BLaER1 treated with 17β-estradiol and CSF1 and Interleukin-3, amounts not matched to agents 10 nM and 100 nM (cell line): Measurements from ENCODE around the gene SHANK3.
A peak's percentile ranks its signal among the peaks of the same experiment; 100 is the strongest.

Experiments
- H3K27ac ChIP-seq, 11 experiments: shearing (Covaris generic); formaldehyde crosslinking; 2 replicates each; pipeline ENCODE4 v1.8.1; 2022
- H3K27me3 ChIP-seq, 11 experiments: shearing (Covaris generic); formaldehyde crosslinking; 2 replicates each; pipeline ENCODE4 v1.8.1; 2022
- H3K36me3 ChIP-seq, 11 experiments: shearing (Covaris generic); formaldehyde crosslinking; 2 replicates each; pipeline ENCODE4 v1.8.1; 2022
- H3K4me1 ChIP-seq, 10 experiments: shearing (Covaris generic); formaldehyde crosslinking; 2 replicates each; pipeline ENCODE4 v1.8.1; 2022
- H3K4me2 ChIP-seq, 11 experiments: shearing (Covaris generic); formaldehyde crosslinking; 2 replicates each; pipeline ENCODE4 v1.8.1; 2022
- H3K4me3 ChIP-seq, 10 experiments: shearing (Covaris generic); formaldehyde crosslinking; 2 replicates each; pipeline ENCODE4 v1.8.1; 2022
- H3K9ac ChIP-seq, 11 experiments: shearing (Covaris generic); formaldehyde crosslinking; 2 replicates each; pipeline ENCODE4 v1.8.1; 2022
- H3K9me3 ChIP-seq, 11 experiments: shearing (Covaris generic); formaldehyde crosslinking; replicated peaks in 1 of 11; 2 replicates each; pipeline ENCODE4 v1.8.1; 2022
- H4K20me1 ChIP-seq, 11 experiments: shearing (Covaris generic); formaldehyde crosslinking; 2 replicates each; pipeline ENCODE4 v1.8.1; 2022
- Cebpa-rat ChIP-seq, 11 experiments: shearing (Covaris generic); IDR thresholded peaks; 2 replicates each; pipeline ENCODE4 v1.8.1; 2022

SHANK3 gene

DNA sequence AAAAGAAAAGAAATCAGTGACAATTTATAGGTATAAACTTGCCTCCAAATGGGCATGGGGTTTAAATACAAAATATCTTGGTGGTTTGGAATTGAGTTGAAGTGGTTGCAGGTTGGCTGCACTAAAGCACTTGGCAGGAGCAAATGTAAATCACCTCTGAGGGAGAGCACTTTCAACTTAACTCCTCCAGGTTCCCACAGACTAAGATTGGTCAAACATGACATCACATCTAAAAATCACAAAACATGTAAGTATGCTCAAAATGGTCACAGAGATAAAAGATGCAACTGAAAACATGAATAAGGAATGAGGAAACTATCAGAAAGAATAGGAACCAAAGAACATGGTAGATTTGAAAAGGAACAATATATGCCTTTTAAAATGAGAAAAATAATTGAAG is 12.3 kb upstream of the SHANK3 start:
- Histone ChIP-seq H4K20me1 (no peaks in the 10 kb centered on the region), H3K9me3 (peaks cover 0 to 10% (median 0%) of the 10 kb centered on the region in 11 experiments; a peak in 5 of 22 replicates), H3K4me1 (peaks cover 12 to 40% (median 28%) of the 10 kb centered on the region in 10 experiments; a peak in 17 of 20 replicates), H3K4me2 (no peak overlapping the region), H3K4me3 (no peak overlapping the region), H3K36me3 (no peaks in the 10 kb centered on the region), H3K27ac (no peak overlapping the region), H3K27me3 (no peaks in the 10 kb centered on the region), H3K9ac (no peak overlapping the region)
- no peak for TF ChIP-seq Cebpa-rat (IDR thresholded peaks at IDR 0.05)

DNA sequence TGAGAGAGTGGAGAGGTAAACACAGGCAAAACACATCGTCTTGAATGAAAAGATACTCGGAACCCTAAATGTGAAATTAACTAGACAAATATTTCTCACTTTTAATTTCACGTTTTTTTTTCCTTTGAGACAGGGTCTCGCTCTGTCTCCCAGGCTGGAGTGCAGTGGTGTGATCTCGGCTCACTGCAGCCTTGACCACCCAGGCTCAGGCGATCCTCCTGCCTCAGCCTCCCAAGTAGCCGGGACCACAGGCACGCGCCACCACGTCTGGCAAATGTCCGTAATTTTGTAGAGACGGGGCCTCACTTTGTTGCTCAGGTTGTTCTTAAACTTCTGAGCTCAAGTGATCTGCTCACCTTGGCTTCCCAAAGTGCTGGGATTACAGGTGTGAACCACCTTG is 7.4 kb upstream of the SHANK3 start:
- H3K4me1 ChIP-seq: peaks cover 0 to 12% (median 8%) of the 10 kb centered on the region in 10 experiments; a peak in 10 of 20 replicates
- H3K4me2 ChIP-seq: no peak overlapping the region
- no peak overlapping the region for H3K4me3 ChIP-seq
- H3K36me3 ChIP-seq: no peaks in the 10 kb centered on the region
- TF ChIP-seq Cebpa-rat (IDR thresholded peaks at IDR 0.05): no peak
- no peak overlapping the region for H3K27ac ChIP-seq
- no peak overlapping the region for H3K9ac ChIP-seq
- H3K27me3 ChIP-seq: no peaks in the 10 kb centered on the region
- H3K9me3 ChIP-seq: peaks cover 0 to 9% (median 0%) of the 10 kb centered on the region in 11 experiments; a peak in 3 of 22 replicates
- no peaks in the 10 kb centered on the region for H4K20me1 ChIP-seq

DNA sequence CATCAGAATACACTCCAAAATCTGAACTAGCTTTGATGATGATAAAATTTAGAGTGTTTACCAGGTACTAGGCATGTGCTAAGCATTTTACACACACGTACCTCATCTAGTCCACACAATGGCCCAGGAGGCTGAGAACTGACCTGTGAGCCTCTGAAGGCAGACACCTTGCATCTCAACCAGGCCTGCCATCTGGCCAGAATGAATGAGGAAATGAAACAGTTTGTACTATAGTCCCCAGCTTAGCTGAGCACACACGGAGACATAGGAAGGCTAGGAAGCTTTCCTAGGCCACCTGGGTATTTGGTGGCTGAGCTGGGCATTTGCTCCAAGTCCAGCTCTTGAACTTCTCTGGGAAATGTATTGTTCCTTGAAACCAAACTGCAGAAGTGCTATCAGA is 6.9 kb upstream of the SHANK3 start:
- Histone ChIP-seq H3K27me3 (no peaks in the 10 kb centered on the region), H3K36me3 (no peaks in the 10 kb centered on the region), H3K9ac (no peak overlapping the region), H3K4me1 (peaks cover 4 to 17% (median 11%) of the 10 kb centered on the region in 10 experiments; a peak in 15 of 20 replicates), H3K9me3 (peaks cover 0 to 5% (median 0%) of the 10 kb centered on the region in 11 experiments; a peak in 1 of 22 replicates), H3K4me2 (peak overlapping the region in 3 of 11 experiments; percentile 7 to 28 (median 22); a peak in 2 of 22 replicates), H3K4me3 (no peak overlapping the region), H4K20me1 (no peaks in the 10 kb centered on the region), H3K27ac (0 out of 22 replicates have a peak overlapping the region, but pooled peaks of 1 of the 11 experiments have one; percentile 22)
- no peak for TF ChIP-seq Cebpa-rat (IDR thresholded peaks at IDR 0.05)

DNA sequence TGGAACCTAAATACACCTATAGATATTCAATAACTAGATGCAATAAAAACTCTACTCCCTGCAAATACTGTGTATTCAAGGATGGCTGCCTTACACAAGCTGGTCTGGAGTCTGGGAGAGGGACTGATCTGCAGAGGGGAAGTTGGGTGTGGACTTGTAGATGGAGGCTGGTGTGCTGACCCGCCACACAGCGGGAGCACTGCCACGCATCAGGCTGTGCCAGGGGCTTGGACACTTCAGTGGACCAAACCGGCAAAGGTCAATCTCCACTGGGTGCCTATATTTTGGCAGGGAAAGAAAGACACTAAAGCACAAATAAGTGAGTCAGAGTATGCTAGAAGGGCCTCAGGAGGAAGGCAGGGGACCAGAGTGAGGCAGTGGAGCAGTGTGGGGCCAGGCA is 2.1 kb upstream of the SHANK3 start:
- H3K4me1 ChIP-seq: peaks cover 26 to 48% (median 45%) of the 10 kb centered on the region in 10 experiments
- H4K20me1 ChIP-seq: peaks cover 0 to 8% (median 7%) of the 10 kb centered on the region in 11 experiments; a peak in 18 of 22 replicates
- no peak for TF ChIP-seq Cebpa-rat (IDR thresholded peaks at IDR 0.05)
- H3K4me2 ChIP-seq: peak overlapping the region in 6 of 11 experiments; percentile 90 to 99 (median 97); a peak in 10 of 22 replicates
- H3K9me3 ChIP-seq: no peaks in the 10 kb centered on the region
- H3K4me3 ChIP-seq: no peak overlapping the region
- peak overlapping the region in 1 of 11 experiments; percentile 23; a peak in 1 of 22 replicates for H3K9ac ChIP-seq
- peaks cover 0 to 7% (median 0%) of the 10 kb centered on the region in 11 experiments; a peak in 4 of 22 replicates for H3K27me3 ChIP-seq
- H3K36me3 ChIP-seq: peaks cover 0 to 3% (median 0%) of the 10 kb centered on the region in 11 experiments; a peak in 1 of 22 replicates
- H3K27ac ChIP-seq: peak overlapping the region in 7 of 11 experiments; percentile 32 to 93 (median 87); a peak in 12 of 22 replicates

DNA sequence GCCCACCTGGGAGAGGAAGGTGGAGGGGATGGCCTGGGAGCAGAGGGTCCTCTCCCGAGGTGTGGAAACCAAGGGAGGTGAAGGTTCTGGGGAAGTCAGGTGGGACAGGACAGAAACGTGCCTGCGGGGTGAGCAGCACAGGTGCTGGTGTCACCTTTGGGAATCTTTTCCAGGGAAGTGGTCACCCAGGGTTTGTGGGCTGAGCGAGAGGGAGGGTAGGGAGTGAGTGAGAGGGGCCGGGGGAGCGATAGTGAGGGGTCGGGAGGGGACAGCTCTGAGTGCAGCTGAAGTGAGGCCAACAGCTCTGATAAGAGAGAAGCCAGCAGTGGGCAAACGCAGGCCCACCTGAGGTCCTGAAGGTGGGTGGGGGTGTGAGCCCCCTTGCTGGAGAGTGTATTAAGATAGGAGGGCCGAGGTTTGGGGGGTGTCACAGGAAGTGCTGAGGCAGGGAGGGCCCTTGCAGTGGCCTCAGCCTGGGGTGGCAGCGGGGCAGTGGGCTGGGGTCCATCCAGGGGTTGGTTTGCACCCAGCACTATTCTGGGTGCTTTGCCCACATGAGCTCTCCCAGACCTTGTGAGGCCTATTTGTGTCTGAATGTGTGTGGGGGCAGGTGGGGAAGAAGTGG is 1.6 kb upstream of the SHANK3 start:
- H3K9me3 ChIP-seq: no peaks in the 10 kb centered on the region
- peak overlapping the region in 9 of 11 experiments; percentile 79 to 93 (median 87); a peak in 17 of 22 replicates for H3K27ac ChIP-seq
- peaks cover 0 to 7% (median 0%) of the 10 kb centered on the region in 11 experiments; a peak in 4 of 22 replicates for H3K27me3 ChIP-seq
- no peak overlapping the region for H3K4me3 ChIP-seq
- no peak for TF ChIP-seq Cebpa-rat (IDR thresholded peaks at IDR 0.05)
- H3K36me3 ChIP-seq: peaks cover 0 to 8% (median 1%) of the 10 kb centered on the region in 11 experiments; a peak in 8 of 22 replicates
- peak overlapping the region in 7 of 11 experiments; percentile 67 to 92 (median 87); a peak in 11 of 22 replicates for H3K9ac ChIP-seq
- H4K20me1 ChIP-seq: peaks cover 0 to 13% (median 12%) of the 10 kb centered on the region in 11 experiments; a peak in 18 of 22 replicates
- H3K4me1 ChIP-seq: peaks cover 32 to 49% (median 46%) of the 10 kb centered on the region in 10 experiments
- H3K4me2 ChIP-seq: peak overlapping the region in 10 of 11 experiments; percentile 90 to 99 (median 97); a peak in 17 of 22 replicates

GRCh38 chr22:50671641-50672040 is 982 bp upstream of the SHANK3 start:
- H3K4me2 ChIP-seq: peak overlapping the region; percentile 90 to 99 (median 97); a peak in 20 of 22 replicates
- H4K20me1 ChIP-seq: peaks cover 0 to 19% (median 18%) of the 10 kb centered on the region in 11 experiments; a peak in 18 of 22 replicates
- no peaks in the 10 kb centered on the region for H3K9me3 ChIP-seq
- peak overlapping the region in 9 of 11 experiments; percentile 79 to 93 (median 87); a peak in 17 of 22 replicates for H3K27ac ChIP-seq
- TF ChIP-seq Cebpa-rat (IDR thresholded peaks at IDR 0.05): no peak
- peaks cover 0 to 14% (median 7%) of the 10 kb centered on the region in 11 experiments; a peak in 14 of 22 replicates for H3K36me3 ChIP-seq
- peaks cover 32 to 50% (median 47%) of the 10 kb centered on the region in 10 experiments for H3K4me1 ChIP-seq
- peaks cover 0 to 7% (median 0%) of the 10 kb centered on the region in 11 experiments; a peak in 4 of 22 replicates for H3K27me3 ChIP-seq
- H3K4me3 ChIP-seq: peak overlapping the region in 4 of 10 experiments; percentile 78 to 86 (median 84); a peak in 5 of 20 replicates
- peak overlapping the region in 9 of 11 experiments; percentile 29 to 92 (median 79); a peak in 16 of 22 replicates for H3K9ac ChIP-seq

DNA sequence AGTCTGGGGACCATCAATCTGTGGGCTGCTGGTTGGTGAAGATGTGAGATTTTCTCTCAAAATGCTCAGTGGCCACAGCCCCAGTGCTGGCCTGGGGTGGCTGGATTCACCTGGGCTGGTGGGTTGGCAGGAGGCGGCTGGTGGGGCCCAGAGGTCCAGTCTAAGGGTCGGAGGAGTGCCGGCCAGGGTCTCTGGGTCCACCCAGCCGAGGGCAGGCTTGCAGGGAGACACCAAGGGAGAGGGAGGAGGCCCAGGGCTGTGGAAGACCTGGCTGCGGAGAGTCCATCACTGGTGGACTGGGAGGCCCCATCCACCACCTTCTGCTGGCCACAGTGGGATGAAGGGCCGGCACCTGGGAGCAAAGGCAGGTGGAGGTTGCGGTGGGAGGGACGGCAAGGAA is 582 bp upstream of the SHANK3 start:
- H3K27me3 ChIP-seq: peaks cover 0 to 7% (median 0%) of the 10 kb centered on the region in 11 experiments; a peak in 4 of 22 replicates

DNA sequence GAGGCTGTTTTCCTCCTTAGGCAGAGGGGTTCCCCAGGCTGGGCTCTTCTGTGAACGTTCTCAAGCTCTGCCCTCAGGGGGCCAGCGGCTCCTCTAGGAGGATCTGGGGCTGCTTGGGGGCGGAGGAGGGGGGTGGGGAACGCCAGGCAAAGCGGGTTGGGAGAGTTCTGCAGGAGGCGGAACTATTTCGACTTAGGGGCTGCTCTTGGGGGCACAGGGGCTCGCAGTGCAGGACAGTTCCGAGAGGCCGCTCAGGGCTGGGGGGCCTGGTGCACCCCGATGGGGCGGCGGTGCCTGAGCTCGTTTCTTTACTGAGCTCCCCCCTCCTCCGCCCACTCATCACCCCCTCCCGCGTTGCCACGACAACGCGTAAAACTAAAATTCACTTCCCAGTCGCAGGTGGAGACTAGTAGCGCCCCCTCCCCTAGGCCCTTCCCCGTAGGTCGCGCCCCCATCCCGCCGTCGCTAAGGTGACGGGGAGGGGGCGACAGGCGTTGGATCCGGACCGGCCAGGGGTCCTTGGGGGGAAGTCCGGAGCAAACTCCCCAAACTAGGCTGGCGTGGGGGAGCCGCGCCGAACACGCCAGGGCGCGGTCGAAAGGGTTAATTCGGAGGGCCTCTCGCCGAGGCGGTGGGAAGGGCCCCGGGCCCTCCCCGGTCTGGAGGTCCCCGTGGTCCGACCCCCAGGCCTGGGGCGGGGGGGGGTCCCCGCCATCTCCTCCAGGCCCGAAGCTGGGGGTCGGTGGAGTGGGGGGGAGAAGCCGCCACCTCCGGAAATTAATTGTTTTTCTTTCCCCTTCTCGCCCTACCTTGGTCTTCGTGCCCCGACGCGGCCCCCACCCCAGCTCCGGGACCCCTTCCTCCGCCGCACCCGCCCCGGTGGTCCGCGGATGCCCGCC is 857 bp downstream of the SHANK3 start:
- Histone ChIP-seq H3K27ac (peak overlapping the region; percentile 46 to 93 (median 83); a peak in 21 of 22 replicates), H3K27me3 (peaks cover 0 to 7% (median 0%) of the 10 kb centered on the region in 11 experiments; a peak in 4 of 22 replicates), H3K4me2 (peak overlapping the region; percentile 90 to 99 (median 97)), H3K36me3 (peaks cover 0 to 32% (median 26%) of the 10 kb centered on the region in 11 experiments; a peak in 19 of 22 replicates), H4K20me1 (peaks cover 0 to 37% (median 32%) of the 10 kb centered on the region in 11 experiments; a peak in 18 of 22 replicates), H3K9ac (peak overlapping the region; percentile 77 to 92 (median 86)), H3K4me1 (peaks cover 32 to 54% (median 47%) of the 10 kb centered on the region in 10 experiments), H3K9me3 (peaks cover 0 to 6% (median 0%) of the 10 kb centered on the region in 11 experiments; a peak in 6 of 22 replicates), H3K4me3 (peak overlapping the region; percentile 51 to 86 (median 80))
- no peak for TF ChIP-seq Cebpa-rat (IDR thresholded peaks at IDR 0.05)

More for the DNA sequence above, 582 bp upstream of the SHANK3 start:
- Histone ChIP-seq H3K27ac (peak overlapping the region in 9 of 11 experiments; percentile 79 to 93 (median 87); a peak in 17 of 22 replicates), H3K9me3 (no peaks in the 10 kb centered on the region), H3K9ac (peak overlapping the region in 9 of 11 experiments; percentile 29 to 92 (median 79); a peak in 17 of 22 replicates), H4K20me1 (peaks cover 0 to 23% (median 22%) of the 10 kb centered on the region in 11 experiments; a peak in 18 of 22 replicates), H3K36me3 (peaks cover 0 to 18% (median 11%) of the 10 kb centered on the region in 11 experiments; a peak in 14 of 22 replicates), H3K4me3 (peak overlapping the region in 6 of 10 experiments; percentile 73 to 86 (median 82); a peak in 9 of 20 replicates), H3K4me1 (peaks cover 32 to 53% (median 47%) of the 10 kb centered on the region in 10 experiments), H3K4me2 (peak overlapping the region; percentile 90 to 99 (median 97); a peak in 21 of 22 replicates)
- no peak for TF ChIP-seq Cebpa-rat (IDR thresholded peaks at IDR 0.05)
